ENCODE measurements around the gene ACSS3. TPM values are rescaled to one million over a fixed set of nuclear protein-coding genes. Genes with fewer than 3 reads are reported as not detected.
"Not testable (repeated sequence)": the region's sequence is repeated elsewhere in the genome, so short reads cannot be mapped to it uniquely, and the experiment has no call there.

The ACSS3 gene
- total RNA-seq, 1 donor from 2014 or later, result 19.2 TPM

DNA sequence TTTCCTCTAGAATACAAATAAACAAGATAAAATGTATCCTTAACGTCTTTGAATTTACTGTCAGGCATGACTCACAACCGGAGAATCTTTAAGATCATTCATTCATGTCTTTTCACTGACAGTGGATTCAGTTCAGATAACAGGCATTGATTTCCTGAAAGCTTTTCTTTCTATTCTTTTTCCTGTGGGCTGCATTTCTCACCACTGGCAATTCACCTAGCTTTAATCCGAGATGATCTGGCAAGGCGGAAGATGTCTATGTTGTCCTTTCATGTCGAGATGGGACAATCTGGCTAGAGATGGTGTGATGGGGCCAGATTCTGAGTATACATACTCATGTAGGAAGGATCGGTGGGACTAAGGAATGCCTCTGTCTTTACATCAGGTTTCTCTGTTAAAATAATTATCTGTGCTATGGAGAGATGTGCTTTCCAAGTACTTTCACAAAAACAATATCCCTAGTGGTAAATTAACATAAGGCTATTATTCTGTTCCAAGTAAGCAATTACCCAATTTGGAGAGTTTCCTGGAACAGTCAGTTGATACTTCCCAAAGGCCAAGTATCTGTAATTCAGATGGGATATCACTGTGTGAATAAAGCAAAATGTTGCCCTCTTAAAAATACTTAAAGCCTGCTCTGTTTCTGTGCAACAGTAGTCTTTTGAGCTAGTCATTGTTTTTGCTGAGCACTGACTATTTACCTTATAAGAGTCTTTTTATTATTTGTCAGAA, 17.8 kb downstream of the ACSS3 start:
- peak; percentile 54 for DNase-seq

DNA sequence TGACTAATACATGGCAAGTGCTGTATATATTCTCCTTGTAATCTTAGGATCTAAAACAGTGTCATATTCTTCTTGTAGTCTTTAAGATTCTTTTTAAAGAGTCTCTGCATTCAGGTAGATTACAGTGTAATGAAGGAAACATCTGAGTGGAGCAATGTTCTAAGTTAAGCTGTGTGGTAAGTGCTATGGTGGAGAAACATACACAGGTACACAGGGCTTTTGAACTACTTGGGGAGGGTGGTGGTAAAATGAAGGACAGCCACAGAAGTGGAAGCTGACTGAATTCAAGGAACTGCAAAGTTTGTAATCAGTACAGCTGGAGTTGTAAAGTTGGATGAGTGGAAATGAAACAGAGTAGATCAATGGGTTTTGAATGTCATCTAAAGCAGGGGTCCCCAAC, 27.8 kb downstream of the ACSS3 start:
- no peak for DNase-seq

DNA sequence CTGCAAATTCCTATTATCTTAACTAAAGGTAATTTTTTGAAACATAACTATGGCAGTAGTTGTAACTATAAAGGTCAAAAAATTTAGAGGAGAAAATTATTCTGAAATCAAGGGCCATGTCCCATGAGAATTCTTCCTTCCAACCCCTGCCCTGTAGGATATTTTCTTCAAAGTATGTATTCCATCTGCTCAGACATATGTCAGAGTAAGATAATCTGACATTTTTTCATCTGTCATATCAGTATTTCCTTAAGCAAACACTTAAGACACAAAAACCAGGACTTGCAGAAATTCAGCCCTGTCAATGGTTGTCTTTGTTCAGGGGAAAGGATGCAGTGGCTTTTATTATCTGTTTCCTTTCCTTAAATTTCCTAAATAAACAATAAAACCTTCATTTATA, 36.3 kb downstream of the ACSS3 start:
- DNase-seq, result no peak

DNA sequence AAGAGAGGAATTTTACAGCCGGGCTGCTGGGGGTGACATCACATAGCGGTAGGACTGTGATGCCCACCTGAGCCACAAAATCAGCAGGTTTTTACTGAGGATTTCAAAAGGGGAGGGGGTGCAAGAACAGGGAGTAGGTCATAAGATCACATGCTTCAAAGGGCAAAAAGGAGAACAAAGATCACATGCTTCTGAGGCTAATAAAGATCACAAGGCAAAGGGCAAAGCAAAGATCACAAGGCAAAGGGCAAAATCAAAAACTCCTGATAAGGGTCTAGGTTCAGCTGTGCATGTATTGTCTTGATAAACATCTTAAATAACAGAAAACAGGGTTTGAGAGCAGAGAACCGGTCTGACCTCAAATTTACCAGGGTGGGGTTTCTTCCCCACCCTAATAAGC, 41.2 kb downstream of the ACSS3 start:
- DNase-seq, result not testable (repeated sequence)

DNA sequence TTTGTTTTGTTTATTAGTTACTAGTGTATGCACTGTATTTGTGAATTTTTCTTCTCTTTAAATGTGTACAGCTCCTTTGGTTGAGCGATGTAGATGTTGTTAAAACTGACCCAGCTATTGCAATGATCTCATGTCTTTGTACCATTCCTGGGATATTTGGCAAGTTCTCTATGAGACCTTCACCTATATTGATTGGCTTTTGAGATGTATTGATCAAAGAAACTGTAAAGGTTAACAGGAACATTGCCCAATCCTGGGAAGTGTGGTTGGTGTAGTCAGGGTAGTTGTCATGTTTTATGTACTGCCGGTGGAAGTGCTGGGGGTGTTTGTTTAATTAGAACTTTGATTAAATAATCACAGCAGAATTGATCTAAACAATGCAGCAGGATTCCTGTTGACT, 43.1 kb downstream of the ACSS3 start:
- no peak for DNase-seq

DNA sequence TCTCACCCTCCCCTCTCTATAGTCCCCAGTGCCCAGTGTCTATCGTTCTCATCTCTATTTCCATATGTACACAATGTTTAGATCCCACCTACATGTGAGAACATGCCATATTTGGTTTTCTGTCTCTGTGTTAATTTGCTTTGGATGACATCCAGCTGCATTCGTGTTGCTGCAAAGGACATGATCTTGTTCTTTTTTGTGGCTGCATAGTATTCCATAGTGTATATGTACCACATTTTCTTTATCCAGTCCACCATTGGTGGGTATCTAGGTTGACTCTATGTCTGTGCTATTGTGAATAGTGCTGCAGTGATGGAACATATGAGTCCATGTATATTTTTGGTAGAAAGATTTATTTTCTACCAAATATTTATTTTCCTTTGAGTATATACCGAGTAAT, 45.7 kb downstream of the ACSS3 start:
- no peak for DNase-seq

DNA sequence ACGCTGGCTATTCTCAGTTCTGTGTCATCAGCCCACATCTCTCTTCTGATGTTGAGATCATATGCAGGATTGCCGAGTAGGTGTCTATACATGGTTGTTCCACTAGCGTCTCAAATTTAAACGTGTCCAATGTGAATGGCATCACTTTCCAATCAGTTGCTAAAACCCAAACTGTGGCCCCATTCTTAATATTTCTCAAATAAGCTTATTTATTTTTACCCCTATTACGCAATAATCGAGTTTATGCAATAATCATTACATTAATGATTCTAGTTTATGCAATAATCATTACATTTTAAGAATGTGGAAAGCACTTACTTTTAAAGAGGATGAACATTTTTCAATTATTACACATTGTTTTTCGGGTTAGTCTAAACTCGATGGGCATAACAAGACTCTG, 47.8 kb downstream of the ACSS3 start:
- DNase-seq, result no peak

DNA sequence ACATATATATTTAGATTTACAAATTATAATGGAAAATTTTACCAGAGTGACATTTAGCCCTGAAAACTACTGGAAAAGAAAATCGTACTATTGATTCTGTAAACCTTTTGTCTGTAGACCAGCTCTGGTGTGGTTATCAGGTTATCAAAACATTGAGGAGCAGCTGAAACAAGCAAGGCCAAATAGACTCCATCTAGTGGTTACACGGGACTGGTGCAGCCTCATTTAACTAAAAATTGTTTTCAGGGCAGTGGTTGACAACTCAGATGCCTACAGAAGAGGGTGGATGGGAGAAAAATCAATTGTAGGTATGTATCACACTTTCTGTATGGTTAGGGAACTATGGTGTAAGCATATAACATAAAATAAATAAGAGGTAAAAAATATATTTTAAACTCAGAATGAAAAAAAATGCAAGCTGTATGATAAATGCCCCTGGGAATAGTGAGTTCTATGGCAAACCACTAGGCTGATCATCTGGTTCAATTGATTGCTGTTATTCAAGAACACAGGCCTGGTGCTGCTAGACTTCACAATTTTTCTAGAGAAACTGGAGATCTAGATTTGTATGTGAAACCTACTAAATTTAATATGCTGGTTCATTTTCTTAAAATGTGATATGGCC, 51.2 kb downstream of the ACSS3 start:
- peak; percentile 6 for DNase-seq

DNA sequence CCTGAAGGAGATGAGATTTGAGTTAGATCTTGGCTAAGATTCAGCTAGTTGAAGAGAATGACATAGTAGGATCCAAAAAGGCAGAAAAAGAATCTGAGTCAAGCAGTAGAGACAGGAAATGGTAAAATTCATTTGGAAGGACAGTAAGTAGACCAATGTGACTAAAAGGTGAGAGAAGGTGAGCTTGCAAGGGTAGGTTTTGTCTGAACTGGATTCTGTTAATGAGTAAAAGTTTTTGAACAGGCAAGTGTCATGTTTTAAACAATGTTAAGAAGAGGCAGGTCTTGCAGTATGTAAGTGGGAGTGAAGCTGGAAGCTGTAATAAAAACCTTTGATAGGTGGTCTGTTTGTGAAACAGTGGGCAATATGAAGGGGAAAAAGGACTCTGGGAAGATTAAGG, 58.6 kb downstream of the ACSS3 start:
- no peak for DNase-seq

DNA sequence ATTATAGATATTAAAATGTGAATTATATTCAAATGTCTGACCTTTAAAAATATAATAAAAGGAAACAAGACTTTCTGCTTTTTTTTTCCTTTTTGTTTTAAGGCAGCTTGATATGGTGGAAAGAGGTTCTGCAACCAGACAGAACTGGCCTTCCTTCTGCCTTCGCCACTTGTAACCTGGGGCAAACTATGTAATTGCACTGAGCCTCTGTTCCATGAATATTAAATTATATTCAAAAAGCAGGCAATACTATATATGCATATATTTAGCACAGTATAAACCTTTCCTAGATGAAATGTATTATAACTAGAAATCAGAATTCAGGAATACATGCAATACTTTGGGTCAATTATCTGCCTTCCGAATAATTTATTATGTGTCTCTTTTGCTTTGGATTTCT, 59.9 kb downstream of the ACSS3 start:
- DNase-seq, result no peak

DNA sequence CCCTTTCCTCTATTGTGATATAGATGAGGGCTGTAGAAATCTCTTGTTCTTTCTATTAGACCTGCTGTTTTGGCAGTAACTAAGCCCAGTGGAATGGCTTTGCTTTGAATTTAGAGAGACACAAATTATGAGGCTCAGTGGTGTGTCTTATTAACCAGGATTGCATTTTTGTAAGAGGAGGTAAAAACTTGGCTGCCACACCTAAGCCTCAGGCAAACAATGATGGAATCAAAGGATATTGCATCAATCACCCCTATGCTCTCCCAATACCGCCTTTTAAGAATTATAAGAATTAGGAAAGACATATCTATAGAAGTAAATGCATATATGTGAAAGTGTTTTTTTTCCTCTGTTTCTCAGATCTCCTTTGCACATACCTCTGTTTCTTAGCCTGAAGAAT, 63.3 kb downstream of the ACSS3 start:
- DNase-seq, result no peak

DNA sequence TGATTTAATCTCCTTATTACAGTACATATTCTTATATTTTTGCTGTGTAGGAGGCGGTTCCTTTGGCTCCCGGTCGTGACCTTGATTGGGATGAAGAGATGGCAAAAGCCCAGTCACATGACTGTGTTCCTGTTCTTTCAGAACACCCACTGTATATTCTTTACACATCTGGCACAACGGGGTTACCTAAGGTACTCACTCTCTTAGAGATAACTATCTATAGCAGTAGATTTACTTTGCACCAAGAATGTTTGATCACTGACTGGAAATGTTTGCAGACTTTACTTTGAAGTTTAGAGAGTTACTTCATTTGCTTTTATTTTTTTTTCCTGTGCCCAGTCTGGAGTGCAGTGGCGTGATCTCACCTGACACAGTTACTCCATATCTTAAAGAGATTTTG, 65.2 kb downstream of the ACSS3 start:
- DNase-seq, result no peak

DNA sequence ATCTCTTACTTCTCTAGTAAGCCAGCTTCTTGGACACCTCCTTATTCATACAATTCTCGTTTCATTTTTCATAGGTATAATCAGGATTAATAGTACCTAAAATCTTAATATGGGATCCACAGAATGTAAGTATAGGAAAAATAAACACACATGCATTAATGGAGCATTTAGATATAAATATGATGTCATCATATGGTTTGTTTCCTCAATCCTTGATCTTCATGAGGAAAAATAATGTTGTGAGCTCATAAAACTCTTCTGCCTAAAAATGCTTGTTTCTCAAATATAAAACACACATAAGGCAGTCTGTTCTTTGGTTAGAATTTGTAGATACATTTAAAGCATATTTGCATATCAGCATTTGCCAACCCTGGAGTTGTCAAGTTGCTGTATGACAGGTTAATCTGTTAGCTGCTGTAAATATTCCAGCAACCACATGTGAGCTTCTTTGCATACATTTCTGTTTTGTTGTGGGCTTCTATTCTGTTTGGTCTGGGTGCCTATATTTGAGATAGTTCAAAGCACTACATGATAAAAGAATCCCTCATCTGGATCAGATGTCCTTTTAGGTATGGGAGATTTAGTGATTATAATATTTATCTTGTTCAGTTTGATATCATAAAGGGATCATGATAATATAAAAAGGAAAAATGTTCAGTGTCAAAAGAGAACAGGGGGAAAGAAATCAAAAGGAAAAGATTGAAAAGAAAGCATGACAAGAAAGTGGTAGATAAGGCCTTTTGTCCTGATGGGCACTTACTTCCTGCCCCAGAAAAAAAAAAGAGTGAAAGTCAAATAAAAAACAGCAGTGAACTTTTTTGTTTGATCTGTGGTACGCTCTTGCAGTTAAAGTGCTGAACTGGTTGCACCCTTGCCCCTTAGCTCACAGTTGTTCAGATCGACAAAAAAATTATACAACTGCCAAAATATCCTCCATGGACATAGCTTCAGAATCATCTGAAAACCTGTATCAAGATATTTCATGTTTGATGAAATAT, 68.6 kb downstream of the ACSS3 start:
- no peak for DNase-seq

DNA sequence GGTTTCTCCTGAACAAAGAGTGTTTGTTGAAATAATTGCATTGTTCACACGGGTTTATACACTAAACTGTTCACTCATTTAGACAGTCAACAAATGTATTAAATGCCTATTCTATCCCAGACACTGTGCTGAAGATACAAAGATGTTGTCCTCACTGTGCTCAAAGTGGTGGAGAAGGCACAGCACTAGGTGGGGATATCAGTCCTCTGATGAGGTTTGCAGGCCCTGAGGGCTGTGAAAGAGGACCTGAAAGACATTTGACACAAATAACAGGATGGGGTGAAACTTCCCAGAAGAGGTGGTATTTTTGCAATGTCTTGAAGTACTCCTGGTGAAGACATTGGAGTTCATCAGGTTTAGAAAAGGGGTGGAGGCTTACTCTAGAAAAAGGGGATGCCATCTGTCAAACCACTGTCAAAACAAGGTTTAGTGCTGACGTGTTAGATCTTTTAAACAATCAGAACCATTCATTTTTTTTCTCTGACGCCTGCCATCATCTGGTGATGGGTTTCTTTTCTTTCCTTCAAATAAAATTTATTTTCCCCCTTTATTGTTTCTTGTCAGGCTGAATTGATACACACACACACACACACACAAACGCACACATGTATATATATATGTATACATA, 69.5 kb downstream of the ACSS3 start:
- DNase-seq, result no peak

DNA sequence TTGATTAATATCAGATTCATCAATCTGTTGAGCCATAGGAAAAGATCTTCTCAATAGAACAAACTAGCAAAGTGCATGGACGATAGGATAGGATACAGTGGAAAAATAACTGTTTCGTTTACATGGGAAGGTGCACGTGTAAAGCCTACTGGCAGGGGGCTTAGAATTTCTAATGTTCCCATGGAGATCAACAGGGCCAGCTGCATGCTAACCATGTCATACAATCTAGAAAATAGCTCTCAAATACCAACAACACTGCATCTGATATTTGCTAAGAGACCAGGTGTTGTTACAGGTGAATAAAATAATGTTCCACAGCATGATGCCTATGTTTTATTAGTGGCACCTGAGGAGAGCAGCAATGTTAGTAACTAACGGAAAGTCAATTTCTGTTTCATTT, 72.5 kb downstream of the ACSS3 start:
- DNase-seq, result no peak

DNA sequence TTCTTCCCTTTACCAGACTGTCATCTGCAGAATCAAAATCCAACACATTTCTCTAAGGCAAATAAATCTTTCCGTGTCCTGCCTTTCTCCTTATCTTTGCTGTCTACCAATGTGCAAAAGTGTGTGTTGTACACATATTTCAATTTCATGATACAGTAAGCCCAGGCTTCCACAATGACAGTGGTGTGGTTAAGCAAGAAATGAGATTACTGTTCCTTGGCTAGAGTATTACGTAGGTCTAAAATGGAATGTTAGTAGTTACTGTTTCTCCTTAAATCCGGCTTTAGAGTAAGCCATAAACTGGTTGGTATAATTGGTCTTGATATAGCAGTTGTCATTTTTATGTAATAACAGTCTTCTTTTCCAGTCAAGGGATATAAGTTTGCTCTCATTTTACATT, 82.0 kb downstream of the ACSS3 start:
- DNase-seq, result no peak

DNA sequence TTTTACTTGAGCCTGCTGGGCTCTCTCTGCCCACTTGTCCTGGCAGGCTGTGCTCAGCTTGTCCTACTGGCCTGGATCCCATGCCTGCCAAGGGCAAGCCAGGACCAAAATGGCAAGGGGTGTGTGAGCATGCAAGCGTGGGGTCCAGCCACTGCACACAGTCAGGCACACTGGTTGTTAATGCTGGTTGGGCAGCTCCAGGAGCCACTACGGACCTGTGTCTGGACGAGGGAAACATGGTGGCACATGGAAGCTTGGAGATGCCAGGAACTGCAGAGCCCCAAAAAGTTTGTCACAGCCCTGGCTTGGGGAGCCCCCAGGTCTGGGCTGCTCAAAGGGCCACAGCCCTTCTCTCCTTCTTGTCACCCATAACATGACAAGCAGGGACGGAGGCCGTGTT, 83.8 kb downstream of the ACSS3 start:
- DNase-seq, result no peak

DNA sequence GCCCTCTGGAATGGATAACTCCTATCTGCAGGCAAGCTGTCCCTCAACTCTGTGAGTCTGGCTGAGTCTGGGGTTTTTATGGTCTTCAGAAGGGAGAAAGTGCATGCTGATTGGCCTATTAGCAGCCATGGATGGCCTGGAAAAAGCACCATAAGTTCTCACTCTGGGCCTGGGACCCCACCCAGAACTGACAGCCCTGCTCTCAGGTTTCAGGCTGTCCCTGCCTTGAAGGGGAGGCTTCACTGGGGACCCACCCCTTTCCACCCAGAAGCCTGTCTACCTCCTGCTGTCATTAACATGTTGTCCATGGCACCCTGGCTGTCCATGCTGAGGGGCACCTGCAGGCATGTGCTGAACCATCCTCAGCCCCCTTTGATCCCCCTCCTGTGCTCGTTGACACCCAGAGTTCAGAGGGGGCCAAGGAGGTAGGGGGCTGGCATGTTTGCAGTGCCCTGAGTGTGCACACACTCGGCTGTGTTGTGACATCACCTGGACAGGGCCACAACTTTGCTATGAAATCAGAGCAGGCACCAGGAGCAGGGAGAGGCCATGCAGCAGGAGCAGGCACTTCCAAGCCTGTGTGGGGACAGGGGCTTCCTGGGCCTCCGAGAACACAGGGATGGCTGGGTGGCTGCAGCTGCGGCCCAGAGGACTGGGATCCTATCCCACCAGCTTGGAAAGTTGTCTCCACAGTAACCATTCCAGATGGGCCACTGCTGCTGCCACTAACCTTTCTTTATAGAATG, 84.7 kb downstream of the ACSS3 start:
- DNase-seq, result no peak

DNA sequence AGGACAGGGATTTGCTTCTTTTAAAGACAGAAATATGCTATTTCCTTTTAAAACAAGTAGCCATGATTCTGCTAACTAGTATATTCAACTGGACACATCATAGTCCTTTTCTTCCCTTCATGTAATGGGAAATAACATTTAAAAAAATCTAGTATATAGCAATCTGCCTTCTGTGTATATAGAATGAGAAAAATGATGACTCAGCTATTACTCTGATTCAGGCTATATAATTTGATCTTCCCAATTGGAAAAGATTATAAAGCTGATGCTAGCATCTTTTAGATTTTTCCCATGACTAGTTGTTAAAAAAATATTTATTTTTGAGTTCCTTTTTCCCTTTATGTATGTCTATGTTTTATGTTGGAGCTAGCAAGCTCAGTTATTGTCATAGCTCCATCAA, 86.9 kb downstream of the ACSS3 start:
- DNase-seq, result no peak

DNA sequence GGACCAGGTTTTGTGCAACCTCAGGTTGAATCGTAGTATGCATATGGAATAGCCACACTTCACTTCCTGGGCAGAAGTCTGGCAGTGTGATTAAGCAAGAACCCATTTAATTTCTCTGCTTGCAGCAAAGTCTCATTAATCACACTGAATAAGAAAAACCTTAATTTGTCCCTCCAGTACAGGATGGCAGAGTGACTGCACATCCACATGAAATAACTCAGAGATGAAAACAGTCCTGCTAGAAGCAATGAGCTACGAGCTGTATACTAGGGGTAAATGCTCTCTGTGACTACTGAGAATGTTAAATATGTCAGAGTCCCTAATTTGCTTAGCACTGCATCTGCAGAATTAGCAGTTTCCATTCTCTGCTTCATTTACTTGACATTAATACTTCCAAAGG, 88.9 kb downstream of the ACSS3 start:
- no peak for DNase-seq

DNA sequence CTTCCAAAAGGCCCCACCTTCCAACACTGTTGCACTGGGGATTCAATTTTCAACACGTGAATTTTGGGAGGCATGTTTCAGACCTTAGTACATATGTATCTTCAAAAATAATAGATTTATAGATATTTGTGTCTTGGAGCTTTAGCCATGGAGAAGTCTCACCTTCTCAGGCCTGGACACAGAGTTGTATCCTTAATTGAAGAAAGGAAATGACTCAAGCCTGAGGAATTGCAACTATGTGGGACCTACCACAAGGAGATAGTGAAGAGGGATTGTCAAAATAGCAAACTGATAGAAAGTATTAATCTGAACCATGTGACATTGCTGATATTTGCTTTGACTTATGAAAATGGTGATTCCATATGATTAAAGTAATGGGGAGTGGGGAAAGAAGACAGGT, 89.8 kb downstream of the ACSS3 start:
- no peak for DNase-seq

DNA sequence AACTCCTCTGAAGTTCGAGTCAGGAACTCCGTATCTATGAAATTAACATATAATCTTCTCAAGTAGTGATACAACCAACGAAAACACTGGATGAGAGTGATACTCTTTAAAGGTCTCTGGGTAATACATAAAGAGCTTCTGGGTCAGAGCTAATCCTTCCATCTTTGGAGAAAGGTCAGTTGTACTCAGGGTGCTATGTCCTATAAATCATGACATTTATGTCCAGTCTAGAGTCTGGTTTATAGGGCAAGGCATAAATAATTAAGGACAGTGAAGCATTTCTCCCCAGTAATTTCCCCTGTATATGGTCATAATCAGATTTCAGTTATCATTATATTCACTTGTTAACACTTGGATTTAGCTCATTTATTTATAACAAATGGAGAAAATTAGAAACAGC, 90.6 kb downstream of the ACSS3 start:
- no peak for DNase-seq

All from skin of body (tissue), 2 donors.